GM18499 (cell line): ENCODE results near the gene VKORC1.
"Not testable (repeated sequence)": the region's sequence is repeated elsewhere in the genome, so short reads cannot be mapped to it uniquely, and the experiment has no call there.

Source experiments
- ATAC-seq: cut with Tn5 transposase; IDR thresholded peaks from one replicate; pipeline ENCODE4 v1.9.1; 2021; ENCODE audit warnings: moderate number of reproducible peaks; ENCODE audit not compliant: insufficient read depth, unreplicated experiment

The VKORC1 gene

GRCh38 chr16:31094424-31095120 lies at the start of gene VKORC1:
Gene VKORC1, minus strand, starts transcription at chr16:31094797. Its CDS starts 68 bp downstream, at chr16:31094729.
- peak; percentile 59 for ATAC-seq

DNA sequence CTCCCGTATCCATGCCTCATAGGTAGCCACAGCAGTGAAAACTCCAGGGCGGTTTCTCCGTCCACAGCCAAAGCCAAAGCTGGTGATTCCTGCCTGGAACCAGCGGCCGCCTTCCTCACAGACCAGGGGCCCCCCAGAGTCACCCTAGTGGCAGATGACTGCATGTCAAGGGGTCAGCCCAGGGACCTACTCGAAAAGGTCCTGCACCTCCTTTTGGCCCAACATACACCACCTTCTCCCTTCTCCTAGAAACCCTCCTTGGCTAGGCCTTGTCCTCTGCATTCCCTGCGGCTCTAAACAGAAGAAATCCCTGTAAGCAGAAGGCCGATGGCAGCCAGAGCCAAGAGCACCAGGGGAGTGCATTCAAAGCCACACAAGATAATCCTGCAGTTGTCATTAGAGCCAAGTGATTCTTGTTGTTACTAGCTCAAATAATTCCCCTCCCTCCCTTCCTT lies 49.1 kb upstream of the VKORC1 start:
- no peak for ATAC-seq

DNA sequence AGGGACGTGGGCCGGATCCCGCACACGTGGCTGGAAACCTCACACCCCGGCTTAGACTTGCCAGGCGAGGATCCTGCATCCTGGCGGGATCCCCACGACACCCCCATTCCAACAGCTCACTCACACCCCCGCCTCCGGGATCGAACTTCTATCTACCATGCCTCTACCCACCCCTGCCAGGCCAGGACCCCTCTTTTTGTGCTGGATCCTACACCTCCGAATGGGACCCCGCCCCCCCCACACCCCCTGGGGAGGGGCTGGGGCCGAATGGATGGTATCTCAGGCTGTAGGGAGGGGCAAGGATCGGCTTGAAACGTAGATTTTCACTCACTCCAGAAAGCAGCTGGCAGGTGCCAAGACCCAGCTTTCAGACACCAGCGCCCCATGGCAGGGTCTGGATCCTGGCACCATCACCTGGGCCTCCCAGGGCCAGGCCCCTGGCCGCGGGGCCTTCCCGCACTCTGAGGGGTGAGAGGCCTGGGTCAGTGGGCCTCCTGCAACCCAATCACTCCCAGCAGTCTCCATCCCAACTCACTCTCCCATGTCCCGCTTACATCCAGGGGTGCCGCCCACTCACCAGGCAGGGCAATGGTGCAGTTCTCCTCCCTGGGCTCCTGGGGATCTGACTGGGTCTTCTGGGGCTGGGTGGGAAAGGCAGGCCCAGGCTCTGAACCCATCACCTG lies 48.6 kb upstream of the VKORC1 start:
- ATAC-seq, result no peak

DNA sequence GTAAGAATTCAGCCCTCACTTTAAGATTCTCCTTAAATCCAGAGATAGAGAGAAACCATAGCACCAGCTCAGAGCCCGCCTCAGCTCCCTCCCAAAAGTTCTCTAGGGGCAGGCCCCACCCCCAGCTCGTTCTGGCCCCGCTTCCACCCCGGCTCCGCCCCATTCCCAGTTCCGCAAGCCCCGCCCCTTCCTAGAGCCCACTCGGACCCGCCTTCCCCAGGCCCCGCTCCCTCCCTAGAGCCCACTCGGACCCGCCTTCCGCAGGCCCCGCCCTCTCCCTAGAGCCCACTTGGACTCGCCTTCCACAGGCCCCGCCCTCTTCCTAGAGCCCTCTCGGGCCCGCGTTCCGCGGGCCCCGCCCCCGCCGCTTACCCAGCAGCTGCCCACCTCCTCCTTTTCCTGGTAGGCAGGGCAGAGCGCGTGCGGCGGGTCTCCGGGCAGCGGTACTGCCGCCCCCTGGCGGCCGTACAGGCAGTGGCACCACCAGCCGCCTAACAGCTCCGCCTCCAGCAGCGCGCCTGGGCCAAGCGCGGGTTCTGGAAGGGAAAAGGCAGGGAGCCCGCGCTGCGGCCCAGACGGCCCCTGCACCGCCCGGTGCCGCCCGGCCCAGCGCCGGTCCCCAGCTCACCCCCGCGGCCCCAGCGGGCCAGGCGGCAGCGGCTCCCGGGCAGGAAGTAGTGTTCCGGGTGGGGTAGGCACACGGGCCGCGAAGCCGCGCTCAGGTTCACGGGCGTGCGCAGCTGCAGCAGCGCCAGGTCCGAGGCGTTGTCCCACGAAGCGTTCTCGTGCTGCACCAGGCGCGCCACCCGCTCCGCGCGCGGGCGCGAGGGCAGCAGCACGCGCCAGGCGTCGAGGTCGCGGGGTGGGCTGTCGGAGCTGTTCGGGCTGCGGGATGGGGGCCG lies 47.8 kb upstream of the VKORC1 start:
- ATAC-seq, result peak; percentile 45

DNA sequence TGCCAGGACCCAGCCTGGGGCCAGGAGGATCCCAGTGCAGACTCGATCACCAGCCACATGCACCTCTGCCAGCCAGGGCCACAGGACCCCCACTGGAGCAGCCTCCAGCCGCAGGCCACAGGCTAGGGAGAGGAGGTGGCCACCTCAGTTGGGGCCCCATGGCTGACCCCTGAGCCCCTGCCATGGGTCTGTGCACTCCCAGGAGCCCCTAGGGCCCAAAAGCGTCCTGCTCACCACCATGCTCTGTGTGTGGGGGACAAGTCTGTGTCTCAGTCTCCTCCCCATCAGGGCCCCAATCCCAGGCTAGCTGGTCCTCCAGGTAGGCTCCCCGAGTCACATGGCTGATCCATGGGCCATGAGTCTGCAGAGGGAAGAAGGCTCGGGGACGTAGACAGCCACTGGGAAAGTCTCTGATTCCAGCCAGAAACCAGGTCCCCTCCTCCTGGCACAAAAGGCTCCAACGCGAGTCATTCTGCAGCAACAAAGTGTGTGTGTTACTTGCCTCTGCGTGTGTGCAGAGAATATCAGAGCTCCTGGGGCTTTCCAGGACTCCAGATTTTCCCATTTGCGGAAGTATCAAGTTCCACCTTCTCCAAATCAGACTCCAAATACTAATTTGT lies 47.0 kb upstream of the VKORC1 start:
- no peak for ATAC-seq

GRCh38 chr16:31141071-31141469 lies 46.5 kb upstream of the VKORC1 start:
- ATAC-seq, result not testable (repeated sequence)

- ATAC-seq, result no peak
Observed at GRCh38 chr16:31138621-31139578, 44.3 kb upstream of the VKORC1 start.

DNA sequence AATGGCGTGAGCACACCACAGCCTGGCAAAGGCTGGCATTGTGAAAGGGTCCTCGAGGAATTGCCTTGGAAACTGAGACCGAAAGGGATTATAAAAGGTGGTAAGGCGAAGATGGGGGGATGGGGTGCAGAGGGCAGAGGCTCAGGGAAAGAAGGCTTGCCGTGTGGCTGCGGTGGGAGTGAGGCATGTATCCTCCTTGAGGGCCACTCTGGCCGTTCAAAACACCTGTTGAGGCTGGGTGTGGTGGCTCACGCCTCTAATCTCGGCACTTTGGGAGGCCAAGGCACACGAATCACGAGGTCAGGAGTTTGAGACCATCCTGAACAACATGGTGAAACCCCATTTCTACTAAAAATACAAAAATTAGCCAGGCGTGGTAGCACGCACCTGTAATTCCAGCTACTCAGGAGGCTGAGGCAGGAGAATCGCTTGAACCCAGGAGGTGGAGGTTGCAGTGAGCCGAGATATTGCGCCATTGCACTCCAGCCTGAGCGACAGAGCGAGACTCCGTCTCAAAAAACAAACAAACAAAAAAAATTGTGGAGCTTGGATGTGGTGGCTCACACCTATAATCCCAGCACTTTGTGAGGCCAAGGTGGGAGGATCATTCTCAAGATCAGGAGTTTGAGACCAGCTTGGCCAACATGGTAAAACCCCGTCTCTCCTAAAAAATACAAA lies 42.4 kb upstream of the VKORC1 start:
- ATAC-seq, result not testable (repeated sequence)

- no peak for ATAC-seq
Observed at GRCh38 chr16:31136287-31136662, 41.7 kb upstream of the VKORC1 start.

- ATAC-seq, result no peak
Observed at GRCh38 chr16:31135535-31136286, 41.1 kb upstream of the VKORC1 start, which contains the start of gene PRSS8. Gene PRSS8, minus strand, starts transcription at chr16:31135727. Its CDS starts 229 bp downstream, at chr16:31135498.

DNA sequence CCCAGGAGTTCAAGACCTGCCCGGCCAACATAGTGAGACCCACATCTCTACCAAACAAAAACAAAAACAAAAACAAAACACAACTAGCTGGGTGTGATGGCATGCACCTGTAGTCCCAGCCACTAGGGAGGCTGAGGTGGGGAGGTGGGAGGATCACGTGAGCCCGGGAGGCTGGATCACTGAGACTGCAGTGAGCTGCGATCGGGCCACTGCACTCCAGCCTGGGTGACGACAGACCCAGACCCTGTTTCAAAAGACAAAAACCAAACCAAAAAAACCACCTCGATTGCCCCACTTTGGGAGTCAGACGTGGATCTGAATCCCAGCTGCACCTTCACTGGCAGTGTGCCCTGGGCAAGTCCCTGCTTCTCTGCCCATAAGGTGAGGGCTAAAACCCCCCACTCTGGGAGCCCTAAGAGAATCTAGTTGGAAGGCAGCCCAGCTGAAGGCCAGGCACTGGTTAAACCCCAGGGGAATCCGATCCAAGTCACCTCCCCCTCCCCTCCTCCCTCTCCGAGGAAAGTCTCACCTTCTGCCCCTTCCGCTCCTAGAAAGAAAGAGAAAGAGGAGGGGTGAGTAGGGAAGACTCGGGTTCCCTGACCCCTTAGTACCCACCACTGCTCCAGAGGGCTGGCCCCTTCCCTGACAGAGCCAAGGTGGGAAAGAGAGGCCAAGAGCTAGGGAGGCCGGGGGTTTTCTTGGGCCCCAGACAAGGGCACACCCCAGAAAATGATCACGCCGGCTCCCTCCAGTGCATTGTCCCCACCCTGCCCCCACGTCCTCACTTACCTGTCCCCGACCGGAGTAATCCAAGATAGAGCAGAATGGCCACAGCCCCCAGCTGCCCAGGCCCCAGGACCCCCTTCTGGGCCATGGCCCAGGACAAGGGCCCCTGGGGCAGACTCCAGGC lies 40.3 kb upstream of the VKORC1 start:
- ATAC-seq, result no peak

DNA sequence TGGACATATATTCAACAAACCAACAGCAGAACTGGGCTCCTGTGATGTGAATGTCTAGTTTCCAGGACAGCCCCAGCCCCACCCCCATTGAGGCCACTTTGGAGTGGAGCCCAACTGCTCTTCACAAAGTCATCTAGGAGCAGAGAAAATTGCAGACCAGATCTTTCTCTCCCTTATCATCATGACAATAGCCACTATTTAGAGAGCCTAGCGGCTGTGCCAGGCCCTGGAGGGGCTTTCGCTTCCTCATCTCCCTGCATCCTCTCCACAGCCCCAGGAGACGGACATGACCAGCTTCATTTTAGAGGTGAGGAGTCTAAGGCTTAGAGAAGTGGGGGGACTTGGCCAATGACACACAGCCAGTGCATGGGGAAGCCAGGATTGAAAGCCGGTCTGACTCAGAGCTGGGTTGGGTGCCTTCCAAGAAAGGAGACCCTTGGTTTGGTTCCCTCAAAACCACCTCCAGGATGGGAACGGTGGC lies 39.5 kb upstream of the VKORC1 start:
- no peak for ATAC-seq

GRCh38 chr16:31133046-31133501 lies 38.5 kb upstream of the VKORC1 start:
- ATAC-seq, result no peak

GRCh38 chr16:31132303-31132979 lies 37.8 kb upstream of the VKORC1 start:
- no peak for ATAC-seq

DNA sequence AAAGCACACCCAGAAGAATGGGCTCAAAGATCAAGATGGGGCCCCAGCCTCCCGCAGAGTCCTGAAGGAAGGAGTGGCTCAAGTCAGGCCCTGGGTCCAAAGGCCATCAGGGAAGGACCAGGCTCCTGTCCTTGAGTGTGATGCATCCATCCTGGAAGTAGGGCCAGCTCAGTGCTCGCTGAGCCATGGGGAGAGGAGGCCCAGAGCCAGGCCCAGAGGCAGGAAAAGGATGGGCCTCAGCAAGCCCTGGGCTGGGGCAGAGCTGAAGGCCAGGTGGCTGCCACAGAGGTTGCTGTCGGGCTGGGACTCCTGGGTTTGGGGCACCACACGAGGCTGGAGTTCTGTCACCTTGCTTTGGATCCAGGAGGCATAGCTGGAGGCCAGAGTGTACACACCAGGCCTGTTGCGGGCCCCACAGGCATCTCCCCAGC lies 37.3 kb upstream of the VKORC1 start:
- ATAC-seq, result no peak

GRCh38 chr16:31131416-31131815 lies 36.8 kb upstream of the VKORC1 start:
- ATAC-seq, result no peak
